Measurements from ENCODE around the gene RNF144A. TPM values are rescaled to one million over a fixed set of nuclear protein-coding genes. Genes with fewer than 3 reads are reported as not detected.
"Not testable (repeated sequence)": the region's sequence is repeated elsewhere in the genome, so short reads cannot be mapped to it uniquely, and the experiment has no call there.

RNF144A gene
- total RNA-seq, 1 donor: 4.3 TPM

- TF ChIP-seq, protein P1, sequence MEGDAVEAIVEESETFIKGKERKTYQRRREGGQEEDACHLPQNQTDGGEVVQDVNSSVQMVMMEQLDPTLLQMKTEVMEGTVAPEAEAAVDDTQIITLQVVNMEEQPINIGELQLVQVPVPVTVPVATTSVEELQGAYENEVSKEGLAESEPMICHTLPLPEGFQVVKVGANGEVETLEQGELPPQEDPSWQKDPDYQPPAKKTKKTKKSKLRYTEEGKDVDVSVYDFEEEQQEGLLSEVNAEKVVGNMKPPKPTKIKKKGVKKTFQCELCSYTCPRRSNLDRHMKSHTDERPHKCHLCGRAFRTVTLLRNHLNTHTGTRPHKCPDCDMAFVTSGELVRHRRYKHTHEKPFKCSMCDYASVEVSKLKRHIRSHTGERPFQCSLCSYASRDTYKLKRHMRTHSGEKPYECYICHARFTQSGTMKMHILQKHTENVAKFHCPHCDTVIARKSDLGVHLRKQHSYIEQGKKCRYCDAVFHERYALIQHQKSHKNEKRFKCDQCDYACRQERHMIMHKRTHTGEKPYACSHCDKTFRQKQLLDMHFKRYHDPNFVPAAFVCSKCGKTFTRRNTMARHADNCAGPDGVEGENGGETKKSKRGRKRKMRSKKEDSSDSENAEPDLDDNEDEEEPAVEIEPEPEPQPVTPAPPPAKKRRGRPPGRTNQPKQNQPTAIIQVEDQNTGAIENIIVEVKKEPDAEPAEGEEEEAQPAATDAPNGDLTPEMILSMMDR (IDR thresholded peaks at IDR 0.05; ENCODE audit: insufficient read depth, low read depth, low read length): no peak
- no peak overlapping the region for H3K4me3 ChIP-seq (ENCODE audit: low read depth, low read length)
- no peak for DNase-seq (ENCODE audit: low read depth)
Observed at GRCh38 chr2:6932206-6932605, 15.0 kb downstream of the RNF144A start.

- H3K4me3 ChIP-seq (ENCODE audit: low read depth, low read length): no peak overlapping the region
- DNase-seq (ENCODE audit: low read depth): no peak
- TF ChIP-seq, protein P1 (IDR thresholded peaks at IDR 0.05; ENCODE audit: insufficient read depth, low read depth, low read length): no peak
Observed at GRCh38 chr2:6932828-6933227, 15.6 kb downstream of the RNF144A start.

DNA sequence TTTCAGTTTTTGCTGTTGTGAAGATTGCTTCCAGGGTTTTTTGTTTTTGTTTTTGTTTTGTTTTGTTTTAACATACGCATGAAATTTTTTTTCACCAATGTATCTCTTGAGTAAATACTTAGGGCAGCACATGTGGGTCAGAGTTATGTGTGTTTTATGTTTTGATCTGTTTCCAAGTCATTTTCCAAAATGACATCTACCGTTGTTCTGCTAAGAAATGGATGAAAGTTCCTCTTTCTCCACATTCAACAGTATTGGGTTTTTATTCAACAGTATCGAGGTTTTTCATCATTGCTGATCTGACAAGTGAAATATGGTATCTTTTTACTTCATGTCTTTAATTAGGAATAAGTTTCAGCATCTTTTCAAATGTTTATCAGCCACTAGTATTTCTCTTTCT is 16.7 kb downstream of the RNF144A start:
- TF ChIP-seq, protein P1 (IDR thresholded peaks at IDR 0.05; ENCODE audit: insufficient read depth, low read depth, low read length): no peak

DNA sequence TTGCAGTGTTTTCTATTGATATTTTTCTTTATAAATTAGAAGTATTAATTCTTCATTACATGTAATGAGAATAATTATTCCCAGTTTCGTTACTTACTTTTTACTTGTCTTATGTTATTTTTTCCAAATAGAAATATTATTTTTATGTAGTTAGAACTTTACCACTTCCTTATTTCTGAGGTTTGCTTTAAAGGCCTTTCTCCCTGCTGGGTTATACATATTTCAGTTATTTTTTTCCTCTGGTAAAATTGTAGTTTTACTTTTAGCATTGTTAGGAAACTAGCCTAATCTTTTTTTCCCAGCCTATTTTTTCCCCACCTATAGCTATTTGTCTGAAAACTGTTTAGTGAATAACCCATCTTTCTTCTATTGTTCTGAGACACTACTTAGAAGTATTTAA is 17.1 kb downstream of the RNF144A start:
- H3K4me3 ChIP-seq (ENCODE audit: low read depth, low read length): no peak overlapping the region
- TF ChIP-seq, protein P1 (IDR thresholded peaks at IDR 0.05; ENCODE audit: insufficient read depth, low read depth, low read length): no peak
- no peak for DNase-seq (ENCODE audit: low read depth)

More for the DNA sequence above, 16.7 kb downstream of the RNF144A start:
- no peak for DNase-seq (ENCODE audit: low read depth)
- H3K4me3 ChIP-seq (ENCODE audit: low read depth, low read length): no peak overlapping the region

- H3K4me3 ChIP-seq (ENCODE audit: low read depth, low read length): no peak overlapping the region
- TF ChIP-seq, protein P1 (IDR thresholded peaks at IDR 0.05; ENCODE audit: insufficient read depth, low read depth, low read length): no peak
- no peak for DNase-seq (ENCODE audit: low read depth)
Observed at GRCh38 chr2:6934758-6935651, 17.8 kb downstream of the RNF144A start.

GRCh38 chr2:6935652-6936020 is 18.4 kb downstream of the RNF144A start:
- H3K4me3 ChIP-seq (ENCODE audit: low read depth, low read length); DNase-seq (ENCODE audit: low read depth): not testable (repeated sequence)

DNA sequence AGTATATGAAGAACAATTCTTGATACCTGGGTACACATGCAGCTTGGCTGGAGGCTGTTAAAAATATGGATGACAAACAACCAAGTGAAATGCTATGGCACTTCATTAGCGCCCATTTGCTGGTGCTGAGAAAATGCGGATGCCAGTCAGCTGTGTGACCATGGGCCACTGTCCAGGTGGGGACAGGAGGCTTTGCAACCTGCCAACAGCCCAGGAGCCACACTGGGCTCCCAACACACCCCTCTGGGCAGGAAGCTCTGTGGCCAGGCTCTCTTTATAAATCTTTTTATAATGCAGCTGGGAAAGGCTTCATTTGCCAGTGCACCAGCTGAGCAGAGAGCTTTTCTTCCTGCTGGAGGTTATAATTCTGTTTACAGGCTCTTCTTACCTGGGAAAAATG is 19.9 kb downstream of the RNF144A start:
- TF ChIP-seq, protein P1 (IDR thresholded peaks at IDR 0.05; ENCODE audit: insufficient read depth, low read depth, low read length): no peak
- no peak for DNase-seq (ENCODE audit: low read depth)
- H3K4me3 ChIP-seq (ENCODE audit: low read depth, low read length): no peak overlapping the region

Measured in fibroblast of villous mesenchyme (primary cell).